GM23338 (cell line): ENCODE measurements around the gene UHRF2. TPM values are rescaled to one million over a fixed set of nuclear protein-coding genes. Genes with fewer than 3 reads are reported as not detected.

Experiments used
- ATAC-seq: fragments of 200-7000 bp; cut with Tn5 transposase; 3 replicates; pipeline ENCODE4 v1.9.1; 2020
- DNase-seq: peaks from one replicate; pipeline ENCODE4 v3.0.0-alpha.2; 2015; ENCODE audit warnings: low spot score
- H2AFZ ChIP-seq: fragments of 200-600 bp; sonication (generic); 2 replicates; pipeline ENCODE4 v1.8.0; 2016; ENCODE audit warnings: antibody characterized with exemption, mild to moderate bottlenecking, moderate library complexity
- H3F3A ChIP-seq: fragments of 200-600 bp; sonication (generic); replicated peaks from 2 replicates; pipeline ENCODE4 v1.8.0; 2017; ENCODE audit warnings: antibody characterized with exemption, mixed run types, low read depth
- H3K27ac ChIP-seq: fragments of 200-600 bp; sonication (generic); 2 replicates; pipeline ENCODE4 v1.6.1; 2016; ENCODE audit warnings: low read depth
- H3K27me3 ChIP-seq: fragments of 200-600 bp; sonication (generic); 2 replicates; pipeline ENCODE4 v1.8.0; 2016; ENCODE audit warnings: mild to moderate bottlenecking, mixed run types, moderate library complexity; ENCODE audit not compliant: insufficient read depth
- H3K36me3 ChIP-seq: fragments of 200-600 bp; sonication (generic); 2 replicates; pipeline ENCODE4 v1.8.0; 2016; ENCODE audit warnings: mild to moderate bottlenecking; ENCODE audit not compliant: insufficient read depth
- H3K4me1 ChIP-seq: fragments of 200-600 bp; sonication (generic); 2 replicates; pipeline ENCODE4 v1.8.0; 2016; ENCODE audit warnings: mild to moderate bottlenecking, moderate library complexity; ENCODE audit not compliant: insufficient read depth
- H3K4me2 ChIP-seq: fragments of 200-600 bp; sonication (generic); 2 replicates; pipeline ENCODE4 v1.7.1; 2017; ENCODE audit warnings: mixed run types
- H3K4me3 ChIP-seq: fragments of 200-600 bp; sonication (generic); 2 replicates; pipeline ENCODE4 v1.6.1; 2016; ENCODE audit warnings: mixed run types
- H3K79me2 ChIP-seq: fragments of 200-600 bp; sonication (generic); replicated peaks from 2 replicates; pipeline ENCODE4 v1.8.0; 2017; ENCODE audit warnings: mild to moderate bottlenecking; ENCODE audit not compliant: insufficient read depth
- H3K9me2 ChIP-seq: fragments of 200-600 bp; sonication (generic); 2 replicates; pipeline ENCODE4 v1.8.0; 2017; ENCODE audit not compliant: insufficient read depth
- H4K20me1 ChIP-seq: fragments of 200-600 bp; sonication (generic); replicated peaks from 2 replicates; pipeline ENCODE4 v1.8.0; 2017; ENCODE audit warnings: mild to moderate bottlenecking; ENCODE audit not compliant: insufficient read depth
- H3K27ac Mint-ChIP-seq: 2 replicates; pipeline ENCODE4 v1.8.0; 2020; ENCODE audit warnings: inconsistent platforms, mild to moderate bottlenecking, moderate library complexity, mixed read lengths
- H3K27me3 Mint-ChIP-seq: 3 replicates; pipeline ENCODE4 v1.8.0; 2022; ENCODE audit warnings: low read depth, mild to moderate bottlenecking, moderate library complexity, mixed read lengths, inconsistent platforms; ENCODE audit not compliant: insufficient read depth, poor library complexity
- H3K36me3 Mint-ChIP-seq: 3 replicates; pipeline ENCODE4 v1.8.0; 2021; ENCODE audit warnings: low read depth, mild to moderate bottlenecking, inconsistent platforms, moderate library complexity, mixed read lengths
- H3K4me1 Mint-ChIP-seq: 3 replicates; pipeline ENCODE4 v1.8.0; 2020; ENCODE audit warnings: mild to moderate bottlenecking, inconsistent platforms, mixed read lengths
- H3K4me3 Mint-ChIP-seq: 3 replicates; pipeline ENCODE4 v1.8.0; 2021; ENCODE audit warnings: moderate library complexity, mild to moderate bottlenecking, inconsistent platforms, mixed read lengths
- H3K9me3 Mint-ChIP-seq: 3 replicates; pipeline ENCODE4 v1.8.0; 2020; ENCODE audit warnings: moderate library complexity, mild to moderate bottlenecking, inconsistent platforms, mixed read lengths
- CREB1 ChIP-seq: fragments of 250-450 bp; sonication (Bioruptor Pico); IDR thresholded peaks from 2 replicates; pipeline ENCODE4 v1.5.0; 2020; ENCODE audit warnings: low read depth, mild to moderate bottlenecking, moderate library complexity
- NANOG ChIP-seq: IDR thresholded peaks from 2 replicates; pipeline ENCODE4 v1.6.1; 2016; ENCODE audit warnings: antibody characterized with exemption, borderline replicate concordance
- STAT1 ChIP-seq: IDR thresholded peaks from one replicate; pipeline ENCODE4 v1.6.1; 2016; ENCODE audit warnings: antibody characterized with exemption; ENCODE audit not compliant: unreplicated experiment
- ZNF331 ChIP-seq: fragments of 250-450 bp; sonication (Bioruptor Pico); IDR thresholded peaks from 2 replicates; pipeline ENCODE4 v1.5.0; 2020; ENCODE audit warnings: low read depth, mild to moderate bottlenecking, moderate library complexity
- polyA plus RNA-seq: library from polyadenylated mRNA; unstranded; fragments of >200 nt; fragmentation: Nextera tagmentation; extraction: Ambion mirVana; gene quantifications from 2 replicates; pipeline ENCODE4 v1.2.1, GENCODE V29; 2016
- total RNA-seq: library from RNA; depleted of rRNA; stranded (reverse); fragments of >200 nt; shearing (Covaris generic); gene quantifications from 2 replicates; pipeline ENCODE4 v1.2.3, GENCODE V29; 2014
- TF ChIP-seq, protein P1 (sequence below), 2 experiments: fragments of 200-600 bp in 1 of 2; sonication (generic) in 1 of 2; conservative IDR thresholded peaks; 2 replicates each; pipeline versions ENCODE4 v1.5.1 to v1.6.1; 2016 to 2017; ENCODE audit warnings: antibody characterized with exemption in 2 of 2, low read depth in 2 of 2, mild to moderate bottlenecking in 2 of 2, moderate library complexity in 1 of 2
- TF ChIP-seq, protein P2 (sequence below): fragments of 250-450 bp; sonication (Bioruptor Pico); IDR thresholded peaks from 2 replicates; pipeline ENCODE4 v1.5.0; 2020; ENCODE audit warnings: mild to moderate bottlenecking, moderate library complexity
- TF ChIP-seq, protein P3 (sequence below): IDR thresholded peaks from 2 replicates; pipeline ENCODE4 v1.6.1; 2016; ENCODE audit warnings: antibody characterized with exemption

UHRF2 gene
- total and polyA plus RNA-seq, 2 experiments from 2014 or later, result 15.1 to 51.6 TPM

DNA sequence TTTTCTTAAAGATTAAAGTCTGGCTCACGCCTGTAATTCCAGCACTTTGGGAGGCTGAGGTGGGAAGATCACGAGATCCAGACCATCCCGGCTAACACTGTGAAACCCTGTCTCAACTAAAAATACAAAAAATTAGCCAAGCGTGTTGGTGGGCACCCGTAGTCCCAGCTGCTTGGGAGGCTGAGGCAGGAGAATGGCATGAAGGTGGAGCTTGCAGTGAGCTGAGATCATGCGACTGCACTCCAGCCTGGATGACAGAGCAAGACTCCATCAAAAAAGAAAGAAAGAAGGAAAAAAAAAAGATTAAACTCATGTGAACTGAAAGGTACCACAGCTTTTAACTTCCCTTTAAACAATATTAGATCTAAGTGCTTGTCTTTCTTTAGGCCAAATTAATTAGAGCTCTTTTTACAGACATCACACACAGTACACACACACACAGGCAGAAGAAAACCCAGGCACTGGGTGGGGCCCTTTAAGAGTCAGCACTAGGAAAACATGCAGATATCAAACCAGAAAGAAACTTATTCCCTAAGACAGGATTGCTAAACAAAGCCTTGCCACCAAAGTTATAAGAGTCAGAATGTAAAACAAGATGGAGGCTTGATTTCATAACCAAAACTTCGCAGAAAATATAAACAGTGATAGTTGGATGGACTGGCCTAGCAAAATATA lies 29.3 kb upstream of the UHRF2 start:
- no peaks in the 10 kb centered on the region for H3K79me2 ChIP-seq
- peak overlapping the region; percentile 80; the same call in 1 of the 2 replicates for H2AFZ ChIP-seq
- H3K27me3 Mint-ChIP-seq, result no peaks in the 10 kb centered on the region
- no peak overlapping the region for H3K27ac ChIP-seq
- no peak overlapping the region for H3K27ac Mint-ChIP-seq
- no peaks in the 10 kb centered on the region for H3F3A ChIP-seq
- no peak for ATAC-seq
- H3K4me3 Mint-ChIP-seq, result no peak overlapping the region
- no peaks in the 10 kb centered on the region for H4K20me1 ChIP-seq
- peaks cover 3% of the 10 kb centered on the region; the same call in 1 of the 3 replicates for H3K9me3 Mint-ChIP-seq
- no peak for DNase-seq
- no peaks in the 10 kb centered on the region for H3K4me1 Mint-ChIP-seq
- TF ChIP-seq NANOG, result no peak
- TF ChIP-seq, protein P1, sequence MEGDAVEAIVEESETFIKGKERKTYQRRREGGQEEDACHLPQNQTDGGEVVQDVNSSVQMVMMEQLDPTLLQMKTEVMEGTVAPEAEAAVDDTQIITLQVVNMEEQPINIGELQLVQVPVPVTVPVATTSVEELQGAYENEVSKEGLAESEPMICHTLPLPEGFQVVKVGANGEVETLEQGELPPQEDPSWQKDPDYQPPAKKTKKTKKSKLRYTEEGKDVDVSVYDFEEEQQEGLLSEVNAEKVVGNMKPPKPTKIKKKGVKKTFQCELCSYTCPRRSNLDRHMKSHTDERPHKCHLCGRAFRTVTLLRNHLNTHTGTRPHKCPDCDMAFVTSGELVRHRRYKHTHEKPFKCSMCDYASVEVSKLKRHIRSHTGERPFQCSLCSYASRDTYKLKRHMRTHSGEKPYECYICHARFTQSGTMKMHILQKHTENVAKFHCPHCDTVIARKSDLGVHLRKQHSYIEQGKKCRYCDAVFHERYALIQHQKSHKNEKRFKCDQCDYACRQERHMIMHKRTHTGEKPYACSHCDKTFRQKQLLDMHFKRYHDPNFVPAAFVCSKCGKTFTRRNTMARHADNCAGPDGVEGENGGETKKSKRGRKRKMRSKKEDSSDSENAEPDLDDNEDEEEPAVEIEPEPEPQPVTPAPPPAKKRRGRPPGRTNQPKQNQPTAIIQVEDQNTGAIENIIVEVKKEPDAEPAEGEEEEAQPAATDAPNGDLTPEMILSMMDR (conservative IDR thresholded peaks at IDR 0.05; ENCODE audit: low read depth in 2 of 2), result no peak
- no peak for TF ChIP-seq ZNF331
- no peak for TF ChIP-seq STAT1
- TF ChIP-seq, protein P2, sequence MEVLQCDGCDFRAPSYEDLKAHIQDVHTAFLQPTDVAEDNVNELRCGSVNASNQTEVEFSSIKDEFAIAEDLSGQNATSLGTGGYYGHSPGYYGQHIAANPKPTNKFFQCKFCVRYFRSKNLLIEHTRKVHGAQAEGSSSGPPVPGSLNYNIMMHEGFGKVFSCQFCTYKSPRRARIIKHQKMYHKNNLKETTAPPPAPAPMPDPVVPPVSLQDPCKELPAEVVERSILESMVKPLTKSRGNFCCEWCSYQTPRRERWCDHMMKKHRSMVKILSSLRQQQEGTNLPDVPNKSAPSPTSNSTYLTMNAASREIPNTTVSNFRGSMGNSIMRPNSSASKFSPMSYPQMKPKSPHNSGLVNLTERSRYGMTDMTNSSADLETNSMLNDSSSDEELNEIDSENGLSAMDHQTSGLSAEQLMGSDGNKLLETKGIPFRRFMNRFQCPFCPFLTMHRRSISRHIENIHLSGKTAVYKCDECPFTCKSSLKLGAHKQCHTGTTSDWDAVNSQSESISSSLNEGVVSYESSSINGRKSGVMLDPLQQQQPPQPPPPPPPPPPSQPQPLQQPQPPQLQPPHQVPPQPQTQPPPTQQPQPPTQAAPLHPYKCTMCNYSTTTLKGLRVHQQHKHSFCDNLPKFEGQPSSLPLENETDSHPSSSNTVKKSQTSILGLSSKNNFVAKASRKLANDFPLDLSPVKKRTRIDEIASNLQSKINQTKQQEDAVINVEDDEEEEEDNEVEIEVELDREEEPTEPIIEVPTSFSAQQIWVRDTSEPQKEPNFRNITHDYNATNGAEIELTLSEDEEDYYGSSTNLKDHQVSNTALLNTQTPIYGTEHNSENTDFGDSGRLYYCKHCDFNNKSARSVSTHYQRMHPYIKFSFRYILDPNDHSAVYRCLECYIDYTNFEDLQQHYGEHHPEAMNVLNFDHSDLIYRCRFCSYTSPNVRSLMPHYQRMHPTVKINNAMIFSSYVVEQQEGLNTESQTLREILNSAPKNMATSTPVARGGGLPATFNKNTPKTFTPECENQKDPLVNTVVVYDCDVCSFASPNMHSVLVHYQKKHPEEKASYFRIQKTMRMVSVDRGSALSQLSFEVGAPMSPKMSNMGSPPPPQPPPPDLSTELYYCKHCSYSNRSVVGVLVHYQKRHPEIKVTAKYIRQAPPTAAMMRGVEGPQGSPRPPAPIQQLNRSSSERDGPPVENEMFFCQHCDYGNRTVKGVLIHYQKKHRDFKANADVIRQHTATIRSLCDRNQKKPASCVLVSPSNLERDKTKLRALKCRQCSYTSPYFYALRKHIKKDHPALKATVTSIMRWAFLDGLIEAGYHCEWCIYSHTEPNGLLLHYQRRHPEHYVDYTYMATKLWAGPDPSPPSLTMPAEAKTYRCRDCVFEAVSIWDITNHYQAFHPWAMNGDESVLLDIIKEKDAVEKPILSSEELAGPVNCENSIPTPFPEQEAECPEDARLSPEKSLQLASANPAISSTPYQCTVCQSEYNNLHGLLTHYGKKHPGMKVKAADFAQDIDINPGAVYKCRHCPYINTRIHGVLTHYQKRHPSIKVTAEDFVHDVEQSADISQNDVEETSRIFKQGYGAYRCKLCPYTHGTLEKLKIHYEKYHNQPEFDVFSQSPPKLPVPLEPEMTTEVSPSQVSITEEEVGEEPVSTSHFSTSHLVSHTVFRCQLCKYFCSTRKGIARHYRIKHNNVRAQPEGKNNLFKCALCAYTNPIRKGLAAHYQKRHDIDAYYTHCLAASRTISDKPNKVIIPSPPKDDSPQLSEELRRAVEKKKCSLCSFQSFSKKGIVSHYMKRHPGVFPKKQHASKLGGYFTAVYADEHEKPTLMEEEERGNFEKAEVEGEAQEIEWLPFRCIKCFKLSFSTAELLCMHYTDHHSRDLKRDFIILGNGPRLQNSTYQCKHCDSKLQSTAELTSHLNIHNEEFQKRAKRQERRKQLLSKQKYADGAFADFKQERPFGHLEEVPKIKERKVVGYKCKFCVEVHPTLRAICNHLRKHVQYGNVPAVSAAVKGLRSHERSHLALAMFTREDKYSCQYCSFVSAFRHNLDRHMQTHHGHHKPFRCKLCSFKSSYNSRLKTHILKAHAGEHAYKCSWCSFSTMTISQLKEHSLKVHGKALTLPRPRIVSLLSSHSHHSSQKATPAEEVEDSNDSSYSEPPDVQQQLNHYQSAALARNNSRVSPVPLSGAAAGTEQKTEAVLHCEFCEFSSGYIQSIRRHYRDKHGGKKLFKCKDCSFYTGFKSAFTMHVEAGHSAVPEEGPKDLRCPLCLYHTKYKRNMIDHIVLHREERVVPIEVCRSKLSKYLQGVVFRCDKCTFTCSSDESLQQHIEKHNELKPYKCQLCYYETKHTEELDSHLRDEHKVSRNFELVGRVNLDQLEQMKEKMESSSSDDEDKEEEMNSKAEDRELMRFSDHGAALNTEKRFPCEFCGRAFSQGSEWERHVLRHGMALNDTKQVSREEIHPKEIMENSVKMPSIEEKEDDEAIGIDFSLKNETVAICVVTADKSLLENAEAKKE (CRISPR knock-in tag), result no peak
- no peak for TF ChIP-seq CREB1 (CRISPR knock-in tag)
- TF ChIP-seq, protein P3, sequence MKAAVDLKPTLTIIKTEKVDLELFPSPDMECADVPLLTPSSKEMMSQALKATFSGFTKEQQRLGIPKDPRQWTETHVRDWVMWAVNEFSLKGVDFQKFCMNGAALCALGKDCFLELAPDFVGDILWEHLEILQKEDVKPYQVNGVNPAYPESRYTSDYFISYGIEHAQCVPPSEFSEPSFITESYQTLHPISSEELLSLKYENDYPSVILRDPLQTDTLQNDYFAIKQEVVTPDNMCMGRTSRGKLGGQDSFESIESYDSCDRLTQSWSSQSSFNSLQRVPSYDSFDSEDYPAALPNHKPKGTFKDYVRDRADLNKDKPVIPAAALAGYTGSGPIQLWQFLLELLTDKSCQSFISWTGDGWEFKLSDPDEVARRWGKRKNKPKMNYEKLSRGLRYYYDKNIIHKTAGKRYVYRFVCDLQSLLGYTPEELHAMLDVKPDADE, result no peak
- no peaks in the 10 kb centered on the region for H3K4me1 ChIP-seq
- no peaks in the 10 kb centered on the region for H3K27me3 ChIP-seq
- no peak overlapping the region for H3K4me3 ChIP-seq
- H3K36me3 Mint-ChIP-seq, result no peaks in the 10 kb centered on the region
- H3K9me2 ChIP-seq, result no peaks in the 10 kb centered on the region
- no peaks in the 10 kb centered on the region for H3K36me3 ChIP-seq
- no peak overlapping the region for H3K4me2 ChIP-seq
